Vagina (tissue), 2 donors: Measurements from ENCODE around the gene PCSK9. TPM values are rescaled to one million over a fixed set of nuclear protein-coding genes. Genes with fewer than 3 reads are reported as not detected.

Experiments
- DNase-seq, 2 donors: peaks; one replicate each; pipeline ENCODE4 v3.0.0-alpha.2; 2017; ENCODE audit errors: extremely low spot score in 2 of 2
- H3K27ac ChIP-seq: fragments of 200-600 bp; sonication (generic); one replicate; pipeline ENCODE4 v1.5.1; 2019
- H3K27me3 ChIP-seq: fragments of 200-600 bp; sonication (generic); one replicate; pipeline ENCODE4 v1.5.1; 2019
- H3K36me3 ChIP-seq, 2 donors: fragments of 200-600 bp; sonication (generic); one replicate each; pipeline ENCODE4 v1.5.1; 2017 to 2019
- H3K4me1 ChIP-seq: fragments of 200-600 bp; sonication (generic); one replicate; pipeline ENCODE4 v1.5.1; 2019
- H3K4me3 ChIP-seq, 2 donors: fragments of 200-600 bp; sonication (generic); 1 replicate in 1 of 2; 2 replicates in 1 of 2; pipeline ENCODE4 v1.5.1; 2016 to 2019
- H3K9me3 ChIP-seq: fragments of 200-600 bp; sonication (generic); one replicate; pipeline ENCODE4 v1.5.1; 2019
- POLR2A ChIP-seq, 2 donors: fragments of 450-650 bp; IDR thresholded peaks; one replicate each; pipeline ENCODE4 v1.6.1; 2017; ENCODE audit warnings: antibody characterized with exemption in 2 of 2, mild to moderate bottlenecking in 2 of 2, moderate library complexity in 2 of 2
- POLR2AphosphoS5 ChIP-seq, 2 donors: sonication (generic); formaldehyde crosslinking; IDR thresholded peaks; one replicate each; pipeline ENCODE4 v1.9.0; 2017; ENCODE audit warnings: antibody characterized with exemption in 2 of 2, mild to moderate bottlenecking in 2 of 2, low read depth in 1 of 2; ENCODE audit not compliant: insufficient read depth in 1 of 2
- intact Hi-C: fragments of 100-400 bp; cut with DNase I; formaldehyde crosslinking; loops from one replicate; pipeline ENCODE4 v1.15.1; 2023
- total RNA-seq: library from RNA; depleted of rRNA; stranded (reverse); fragments of >200 nt; gene quantifications from one replicate; pipeline ENCODE4 v1.2.3, GENCODE V29; 2016
- TF ChIP-seq, protein P1 (sequence below), 3 experiments: fragments of 450-650 bp in 2 of 3; fragments of 200-600 bp in 1 of 3; sonication (generic) in 1 of 3; IDR thresholded peaks; one replicate each; pipeline ENCODE4 v1.5.1; 2017 to 2019; ENCODE audit warnings: antibody characterized with exemption in 3 of 3, mild to moderate bottlenecking in 2 of 3, moderate library complexity in 2 of 3

Gene PCSK9
- total RNA-seq, 1 donor from 2014 or later: 0.25 TPM

DNA sequence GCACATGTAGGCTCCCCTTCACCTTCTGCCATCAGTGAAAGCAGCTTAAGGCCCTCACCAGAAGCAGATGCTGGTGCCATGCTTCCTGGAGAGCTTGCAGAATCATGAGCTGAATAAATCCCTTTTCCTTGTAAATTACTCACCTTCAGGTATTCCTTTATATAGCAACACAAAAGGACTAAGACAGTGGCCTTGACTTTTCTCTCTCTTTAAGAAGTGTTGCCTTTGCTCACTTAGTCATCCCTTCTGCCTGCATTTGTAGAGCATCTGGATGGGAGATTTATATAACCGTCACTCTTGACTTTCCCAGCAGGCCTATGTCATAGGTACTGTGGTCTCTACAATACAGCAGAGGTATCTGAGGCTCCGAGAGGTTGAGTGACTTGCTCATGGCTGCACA lies 3.7 kb downstream of the PCSK9 start:
- no peaks in the 10 kb centered on the region for H3K9me3 ChIP-seq
- TF ChIP-seq POLR2AphosphoS5 (IDR thresholded peaks at IDR 0.05; ENCODE audit: insufficient read depth in 1 of 2, low read depth in 1 of 2): no peak
- TF ChIP-seq POLR2A (IDR thresholded peaks at IDR 0.05): no peak
- TF ChIP-seq, protein P1, sequence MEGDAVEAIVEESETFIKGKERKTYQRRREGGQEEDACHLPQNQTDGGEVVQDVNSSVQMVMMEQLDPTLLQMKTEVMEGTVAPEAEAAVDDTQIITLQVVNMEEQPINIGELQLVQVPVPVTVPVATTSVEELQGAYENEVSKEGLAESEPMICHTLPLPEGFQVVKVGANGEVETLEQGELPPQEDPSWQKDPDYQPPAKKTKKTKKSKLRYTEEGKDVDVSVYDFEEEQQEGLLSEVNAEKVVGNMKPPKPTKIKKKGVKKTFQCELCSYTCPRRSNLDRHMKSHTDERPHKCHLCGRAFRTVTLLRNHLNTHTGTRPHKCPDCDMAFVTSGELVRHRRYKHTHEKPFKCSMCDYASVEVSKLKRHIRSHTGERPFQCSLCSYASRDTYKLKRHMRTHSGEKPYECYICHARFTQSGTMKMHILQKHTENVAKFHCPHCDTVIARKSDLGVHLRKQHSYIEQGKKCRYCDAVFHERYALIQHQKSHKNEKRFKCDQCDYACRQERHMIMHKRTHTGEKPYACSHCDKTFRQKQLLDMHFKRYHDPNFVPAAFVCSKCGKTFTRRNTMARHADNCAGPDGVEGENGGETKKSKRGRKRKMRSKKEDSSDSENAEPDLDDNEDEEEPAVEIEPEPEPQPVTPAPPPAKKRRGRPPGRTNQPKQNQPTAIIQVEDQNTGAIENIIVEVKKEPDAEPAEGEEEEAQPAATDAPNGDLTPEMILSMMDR (IDR thresholded peaks at IDR 0.05): no peak
- intact Hi-C loops: no loop called here
- DNase-seq: no peak
- H3K36me3 ChIP-seq: no peaks in the 10 kb centered on the region
- no peaks in the 10 kb centered on the region for H3K27me3 ChIP-seq
- H3K4me3 ChIP-seq: no peak overlapping the region
- peaks cover 20% of the 10 kb centered on the region for H3K4me1 ChIP-seq
- no peak overlapping the region for H3K27ac ChIP-seq

- Histone ChIP-seq H3K4me3 (no peak overlapping the region), H3K4me1 (peaks cover 20% of the 10 kb centered on the region), H3K9me3 (no peaks in the 10 kb centered on the region), H3K36me3 (no peaks in the 10 kb centered on the region), H3K27me3 (no peaks in the 10 kb centered on the region), H3K27ac (no peak overlapping the region)
- TF ChIP-seq, protein P1 (IDR thresholded peaks at IDR 0.05): no peak
- no peak for TF ChIP-seq POLR2AphosphoS5 (IDR thresholded peaks at IDR 0.05; ENCODE audit: insufficient read depth in 1 of 2, low read depth in 1 of 2)
- TF ChIP-seq POLR2A (IDR thresholded peaks at IDR 0.05): no peak
- intact Hi-C loops: no loop called here
- DNase-seq: no peak
Observed at GRCh38 chr1:55043726-55044125, 4.4 kb downstream of the PCSK9 start.

DNA sequence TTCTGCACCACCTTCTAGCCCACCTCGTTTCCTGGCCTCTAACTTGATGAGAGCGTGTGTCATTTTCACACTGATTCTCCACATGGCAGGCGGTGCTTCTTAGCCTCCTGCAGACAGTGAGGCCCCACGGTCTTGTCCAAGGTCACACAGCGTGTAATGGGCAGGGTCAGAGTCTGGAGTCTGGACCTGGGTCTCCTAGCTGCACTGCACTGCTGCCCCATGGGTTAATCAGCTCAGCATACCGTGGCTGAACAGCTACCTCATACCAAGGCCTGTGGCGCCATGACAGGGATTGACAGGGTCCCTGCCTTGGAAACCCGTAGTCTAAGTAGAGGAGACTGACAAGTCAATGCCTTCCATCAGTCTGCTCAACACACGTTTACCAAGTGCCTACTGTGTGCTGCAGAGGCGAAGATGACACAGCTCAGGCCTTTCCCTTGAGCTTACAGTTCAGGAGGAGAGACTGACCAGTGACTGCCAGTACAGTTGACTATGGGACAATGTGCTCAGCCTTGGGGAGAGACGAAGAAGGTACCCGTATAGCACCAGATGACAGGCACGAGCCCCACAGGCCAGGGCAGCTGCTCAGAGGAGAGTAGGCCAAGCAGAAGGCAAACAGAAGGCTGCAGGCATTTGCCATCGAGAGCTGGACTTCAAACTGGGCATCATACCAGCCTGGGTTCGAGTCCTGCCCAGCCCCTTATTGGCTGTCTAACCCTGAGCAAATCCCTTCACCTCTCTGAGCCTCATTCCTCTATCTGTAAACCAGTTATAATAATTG lies 5.5 kb downstream of the PCSK9 start:
- Histone ChIP-seq H3K4me3 (no peak overlapping the region), H3K9me3 (no peaks in the 10 kb centered on the region), H3K27ac (no peak overlapping the region), H3K4me1 (peaks cover 11% of the 10 kb centered on the region), H3K27me3 (no peaks in the 10 kb centered on the region), H3K36me3 (no peaks in the 10 kb centered on the region)
- DNase-seq: no peak
- intact Hi-C loops: no loop called here
- TF ChIP-seq POLR2AphosphoS5 (IDR thresholded peaks at IDR 0.05; ENCODE audit: insufficient read depth in 1 of 2, low read depth in 1 of 2): no peak
- TF ChIP-seq, protein P1 (IDR thresholded peaks at IDR 0.05): no peak
- no peak for TF ChIP-seq POLR2A (IDR thresholded peaks at IDR 0.05)

- H3K36me3 ChIP-seq: no peaks in the 10 kb centered on the region
- H3K9me3 ChIP-seq: no peaks in the 10 kb centered on the region
- no peak overlapping the region for H3K27ac ChIP-seq
- peaks cover 7% of the 10 kb centered on the region for H3K4me1 ChIP-seq
- H3K27me3 ChIP-seq: no peaks in the 10 kb centered on the region
- intact Hi-C loops: no loop called here
- TF ChIP-seq POLR2A (IDR thresholded peaks at IDR 0.05) (no peak), POLR2AphosphoS5 (IDR thresholded peaks at IDR 0.05; ENCODE audit: insufficient read depth in 1 of 2, low read depth in 1 of 2) (no peak)
- TF ChIP-seq, protein P1 (IDR thresholded peaks at IDR 0.05): no peak
- H3K4me3 ChIP-seq: no peak overlapping the region
- no peak for DNase-seq
Observed at GRCh38 chr1:55045430-55045829, 6.1 kb downstream of the PCSK9 start.

DNA sequence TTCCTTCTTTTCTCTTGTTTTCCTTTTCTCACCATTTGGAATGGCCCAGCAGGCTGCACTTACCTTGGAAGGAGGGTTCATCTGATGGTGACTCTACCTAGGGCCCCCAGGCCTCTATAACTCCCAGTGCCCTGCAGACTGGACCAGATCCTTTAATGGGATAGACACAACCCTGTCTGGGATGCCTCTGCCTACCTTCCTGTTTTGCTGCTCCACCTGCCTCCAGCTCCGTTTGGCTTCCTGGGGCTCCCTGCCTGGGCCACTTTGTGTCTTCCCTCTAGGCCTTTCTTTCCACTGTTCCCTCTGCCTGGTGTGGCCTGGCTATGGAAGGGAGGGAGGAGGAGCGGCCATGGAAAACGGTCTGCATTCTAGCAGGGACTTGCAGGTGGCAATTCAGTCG lies 7.5 kb downstream of the PCSK9 start:
- no peak for TF ChIP-seq POLR2AphosphoS5 (IDR thresholded peaks at IDR 0.05; ENCODE audit: insufficient read depth in 1 of 2, low read depth in 1 of 2)
- TF ChIP-seq, protein P1 (IDR thresholded peaks at IDR 0.05): no peak
- no peak for TF ChIP-seq POLR2A (IDR thresholded peaks at IDR 0.05)
- intact Hi-C loops: no loop called here
- no peaks in the 10 kb centered on the region for H3K36me3 ChIP-seq
- DNase-seq: no peak
- no peaks in the 10 kb centered on the region for H3K27me3 ChIP-seq
- H3K4me1 ChIP-seq: no peaks in the 10 kb centered on the region
- H3K4me3 ChIP-seq: no peak overlapping the region
- H3K9me3 ChIP-seq: no peaks in the 10 kb centered on the region
- no peak overlapping the region for H3K27ac ChIP-seq
